ENCODE measurements around the gene WASF3. TPM values are rescaled to one million over a fixed set of nuclear protein-coding genes. Genes with fewer than 3 reads are reported as not detected.
"Not testable (repeated sequence)": the region's sequence is repeated elsewhere in the genome, so short reads cannot be mapped to it uniquely, and the experiment has no call there.

WASF3 gene
- total RNA-seq, 3 donors from 2014 or later (not counting 1 experiment from before 2014, with no cell fraction given): 0.61 TPM; not detected in 2

GRCh38 chr13:26629260-26629825, 71.9 kb downstream of the WASF3 start:
- Histone ChIP-seq H3K9me3 (ENCODE audit: control insufficient read depth, insufficient read depth, low read length) (no peaks in the 10 kb centered on the region), H3K36me3 (ENCODE audit: control insufficient read depth, insufficient read depth, low read length) (no peaks in the 10 kb centered on the region), H3K4me3 (ENCODE audit: low read length) (no peak overlapping the region), H3K4me1 (ENCODE audit: control insufficient read depth, insufficient read depth, low read length) (no peaks in the 10 kb centered on the region), H3K27ac (ENCODE audit: low read length) (no peak overlapping the region), H3K27me3 (ENCODE audit: control insufficient read depth, insufficient read depth, low read length) (no peaks in the 10 kb centered on the region)
- TF ChIP-seq CTCF (IDR thresholded peaks at IDR 0.05): no peak
- Mint-ChIP-seq H3K4me3 (no peak overlapping the region), H3K27ac (no peak overlapping the region), H3K4me1 (no peaks in the 10 kb centered on the region), H3K27me3 (ENCODE audit: low read depth in 2 of 2) (peaks cover 0 to 4% of the 10 kb centered on the region in 2 donors), H3K9me3 (peaks cover 3 to 5% of the 10 kb centered on the region in 2 donors), H3K36me3 (peaks cover 5% of the 10 kb centered on the region)
- no peak for DNase-seq
- intact Hi-C loops (cut with micrococcal nuclease): no loop called here
- 72% methylated on average over 5 of the region's 5 CpGs for WGBS (ENCODE audit: insufficient coverage)
- ATAC-seq: no peak

- not testable (repeated sequence) for H3K4me3 Mint-ChIP-seq; H3K27me3 Mint-ChIP-seq (ENCODE audit: low read depth in 2 of 2)
Observed at GRCh38 chr13:26635634-26636033, 78.2 kb downstream of the WASF3 start.

GRCh38 chr13:26636073-26636472, 78.6 kb downstream of the WASF3 start:
- H3K27me3 Mint-ChIP-seq (ENCODE audit: low read depth in 2 of 2); H3K27ac Mint-ChIP-seq; H3K4me1 ChIP-seq (ENCODE audit: control insufficient read depth, insufficient read depth, low read length); H3K9me3 Mint-ChIP-seq; H3K9me3 ChIP-seq (ENCODE audit: control insufficient read depth, insufficient read depth, low read length); H3K4me3 Mint-ChIP-seq; H3K4me3 ChIP-seq (ENCODE audit: low read length); H3K4me1 Mint-ChIP-seq; intact Hi-C loops (cut with micrococcal nuclease); H3K36me3 ChIP-seq (ENCODE audit: control insufficient read depth, insufficient read depth, low read length); ATAC-seq; H3K36me3 Mint-ChIP-seq; H3K27ac ChIP-seq (ENCODE audit: low read length); DNase-seq; H3K27me3 ChIP-seq (ENCODE audit: control insufficient read depth, insufficient read depth, low read length): not testable (repeated sequence)
- 89% methylated on average over 8 of the region's 8 CpGs for WGBS (ENCODE audit: insufficient coverage)

More at GRCh38 chr13:26635634-26636033, 78.2 kb downstream of the WASF3 start:
- H3K36me3 ChIP-seq (ENCODE audit: control insufficient read depth, insufficient read depth, low read length); H3K36me3 Mint-ChIP-seq; H3K27me3 ChIP-seq (ENCODE audit: control insufficient read depth, insufficient read depth, low read length); H3K27ac ChIP-seq (ENCODE audit: low read length); intact Hi-C loops (cut with micrococcal nuclease); DNase-seq; H3K4me3 ChIP-seq (ENCODE audit: low read length); H3K4me1 ChIP-seq (ENCODE audit: control insufficient read depth, insufficient read depth, low read length); ATAC-seq; H3K9me3 Mint-ChIP-seq; H3K4me1 Mint-ChIP-seq; H3K27ac Mint-ChIP-seq; H3K9me3 ChIP-seq (ENCODE audit: control insufficient read depth, insufficient read depth, low read length): not testable (repeated sequence)
- 90% methylated on average over 6 of the region's 6 CpGs for WGBS (ENCODE audit: insufficient coverage)

- Mint-ChIP-seq H3K4me3 (no peak overlapping the region), H3K4me1 (no peaks in the 10 kb centered on the region), H3K9me3 (peaks cover 0 to 3% of the 10 kb centered on the region in 2 donors), H3K27ac (no peak overlapping the region), H3K36me3 (peaks cover 11% of the 10 kb centered on the region), H3K27me3 (ENCODE audit: low read depth in 2 of 2) (peaks cover 7 to 18% of the 10 kb centered on the region in 2 donors)
- Histone ChIP-seq H3K4me3 (ENCODE audit: low read length) (no peak overlapping the region), H3K27ac (ENCODE audit: low read length) (no peak overlapping the region), H3K27me3 (ENCODE audit: control insufficient read depth, insufficient read depth, low read length) (no peaks in the 10 kb centered on the region), H3K4me1 (ENCODE audit: control insufficient read depth, insufficient read depth, low read length) (no peaks in the 10 kb centered on the region), H3K9me3 (ENCODE audit: control insufficient read depth, insufficient read depth, low read length) (no peaks in the 10 kb centered on the region), H3K36me3 (ENCODE audit: control insufficient read depth, insufficient read depth, low read length) (no peaks in the 10 kb centered on the region)
- TF ChIP-seq CTCF (IDR thresholded peaks at IDR 0.05): no peak
- no peak for DNase-seq
- intact Hi-C loops (cut with micrococcal nuclease): no loop called here
- no peak for ATAC-seq
Observed at GRCh38 chr13:26646603-26647002, 89.1 kb downstream of the WASF3 start.

Measured in natural killer cell (primary cell).